Body of pancreas (tissue), 4 donors: ENCODE measurements around the gene RAB8B.

Experiments used
- CTCF ChIP-seq, 7 experiments: fragments of 450-650 bp in 4 of 7; fragments of 200-600 bp in 3 of 7; sonication (generic) in 3 of 7; IDR thresholded peaks; one replicate each; pipeline ENCODE4 v1.5.1; 2016 to 2019; ENCODE audit warnings: antibody characterized with exemption in 7 of 7
- POLR2A ChIP-seq, 3 donors: fragments of 450-650 bp; IDR thresholded peaks; one replicate each; pipeline ENCODE4 v1.6.1; 2016; ENCODE audit warnings: antibody characterized with exemption in 3 of 3, mild to moderate bottlenecking in 2 of 3

- TF ChIP-seq CTCF (IDR thresholded peaks at IDR 0.05) (no peak), POLR2A (IDR thresholded peaks at IDR 0.05) (no peak)
Measured at GRCh38 chr15:63260791-63261190, 71.4 kb downstream of the RAB8B start.
